GM12892 (cell line): ENCODE results near the gene CLEC4E.

Experiments used
- POLR2A ChIP-seq: IDR thresholded peaks from 2 replicates; pipeline ENCODE4 v1.6.1; 2011; ENCODE audit warnings: low read depth, low read length, control low read depth
- POLR2AphosphoS5 ChIP-seq: IDR thresholded peaks from 2 replicates; pipeline ENCODE4 v1.6.1; 2011; ENCODE audit warnings: low read depth, low read length, control low read depth

- no peak for TF ChIP-seq POLR2AphosphoS5
- TF ChIP-seq POLR2A: no peak
Observed at GRCh38 chr12:8504351-8504750, 36.4 kb downstream of the CLEC4E start.
